ENCODE measurements around the gene MDGA2.

GRCh38 chr14:47179906-47180305 is 495.5 kb downstream of the MDGA2 start:
- TF ChIP-seq TCF7L2 (IDR thresholded peaks at IDR 0.05; ENCODE audit: borderline replicate concordance, extremely low read depth, insufficient read depth, insufficient read length), result no peak
- TF ChIP-seq POLR2A (IDR thresholded peaks at IDR 0.05; ENCODE audit: borderline replicate concordance, extremely low read depth, insufficient read depth, insufficient read length), result no peak
- no peak for TF ChIP-seq CTCF (IDR thresholded peaks at IDR 0.05 in 2 of 3, conservative IDR thresholded peaks at IDR 0.05 in 1 of 3; ENCODE audit: borderline replicate concordance in 1 of 3, insufficient read depth in 1 of 3, low read depth in 2 of 3, low read length in 2 of 3)
- no peak for TF ChIP-seq EZH2phosphoT487 (IDR thresholded peaks at IDR 0.05; ENCODE audit: borderline replicate concordance)
- TF ChIP-seq CEBPB (IDR thresholded peaks at IDR 0.05; ENCODE audit: low read depth), result no peak
- TF ChIP-seq EGR1 (IDR thresholded peaks at IDR 0.05; ENCODE audit: low read depth), result no peak
- no peak for TF ChIP-seq MAX (IDR thresholded peaks at IDR 0.05)
- TF ChIP-seq ELF1 (IDR thresholded peaks at IDR 0.05; ENCODE audit: borderline replicate concordance, low read depth), result no peak
